K562 (cell line): ENCODE results near the gene ASB13. TPM values are rescaled to one million over a fixed set of nuclear protein-coding genes. Genes with fewer than 3 reads are reported as not detected.

Experiments used
- ARID1B ChIP-seq: fragments of 450-650 bp; IDR thresholded peaks from 2 replicates; pipeline ENCODE4 v1.6.1; 2016; ENCODE audit warnings: antibody characterized with exemption, mild to moderate bottlenecking, inconsistent platforms
- BACH1 ChIP-seq: fragments of 200-800 bp; sonication (Bioruptor generic); IDR thresholded peaks from 2 replicates; pipeline ENCODE4 v1.6.1; 2016; ENCODE audit warnings: missing genetic modification characterization, missing compliant biosample characterization
- CBX2 ChIP-seq: fragments of 200-600 bp; sonication (generic); IDR thresholded peaks from one replicate; pipeline ENCODE4 v1.6.1; 2012; ENCODE audit warnings: mild to moderate bottlenecking, low read length, inconsistent platforms; ENCODE audit not compliant: insufficient read depth, poor library complexity, severe bottlenecking
- E2F3 ChIP-seq: fragments of 250-450 bp; sonication (Bioruptor Pico); IDR thresholded peaks from 2 replicates; pipeline ENCODE4 v1.4.0; 2020; ENCODE audit warnings: mild to moderate bottlenecking
- GABPA ChIP-seq: fragments of 200-800 bp; sonication (Bioruptor generic); conservative IDR thresholded peaks from 2 replicates; pipeline ENCODE4 v1.6.1; 2016; ENCODE audit warnings: low read depth, missing genetic modification characterization, missing compliant biosample characterization
- GTF2B ChIP-seq: IDR thresholded peaks from 2 replicates; pipeline ENCODE4 v1.6.1; 2011; ENCODE audit not compliant: insufficient read length; ENCODE audit errors: extremely low read depth
- HEY1 ChIP-seq: fragments of 250-450 bp; sonication (Bioruptor Pico); IDR thresholded peaks from 2 replicates; pipeline ENCODE4 v1.5.0; 2020; ENCODE audit warnings: mild to moderate bottlenecking, moderate library complexity, borderline replicate concordance
- HOMEZ ChIP-seq: fragments of 250-450 bp; sonication (Bioruptor Pico); IDR thresholded peaks from 2 replicates; pipeline ENCODE4 v1.4.0; 2020; ENCODE audit warnings: mild to moderate bottlenecking, moderate library complexity
- MTA1 ChIP-seq: fragments of 450-650 bp; IDR thresholded peaks from 2 replicates; pipeline ENCODE4 v1.6.1; 2017; ENCODE audit warnings: borderline replicate concordance
- NCOA1 ChIP-seq: fragments of 450-650 bp; IDR thresholded peaks from 2 replicates; pipeline ENCODE4 v1.6.1; 2016; ENCODE audit warnings: low read depth
- NRF1 ChIP-seq, 2 experiments: fragments of 450-650 bp; IDR thresholded peaks in 1 of 2; conservative IDR thresholded peaks in 1 of 2; 2 replicates each; pipeline ENCODE4 v1.6.1; 2014; ENCODE audit warnings: mild to moderate bottlenecking in 2 of 2
- SMARCA5 ChIP-seq: fragments of 450-650 bp; IDR thresholded peaks from 2 replicates; pipeline ENCODE4 v1.6.1; 2016
- TRIM25 ChIP-seq: fragments of 450-650 bp; IDR thresholded peaks from 2 replicates; pipeline ENCODE4 v1.7.0; 2016; ENCODE audit warnings: borderline replicate concordance
- ZNF12 ChIP-seq: sonication (generic); formaldehyde crosslinking; IDR thresholded peaks from 2 replicates; pipeline ENCODE4 v1.4.0; 2020; ENCODE audit warnings: mild to moderate bottlenecking, missing genetic modification reagents
- ZNF395 ChIP-seq: fragments of 200-800 bp; sonication (Bioruptor generic); IDR thresholded peaks from 2 replicates; pipeline ENCODE4 v1.6.1; 2017; ENCODE audit warnings: missing genetic modification characterization, missing compliant biosample characterization
- ZNF512 ChIP-seq: IDR thresholded peaks from 2 replicates; pipeline ENCODE4 v1.6.1; 2016; ENCODE audit warnings: missing genetic modification characterization, missing compliant biosample characterization
- polyA plus RNA-seq, 8 experiments: library from polyadenylated mRNA; depleted of rRNA in 4 of 8; stranded (reverse) in 5 of 8; unstranded in 3 of 8; fragments of >200 nt; fragmentation: Nextera tagmentation in 2 of 8; fragmentation: Illumina TruSeq in 1 of 8; extraction: Ambion mirVana in 2 of 8; extraction: Trizol in 1 of 8; gene quantifications; 2 replicates each; pipeline versions ENCODE4 v1.2.1 to v1.2.3, GENCODE V29; 2011 to 2014; ENCODE audit warnings: inconsistent platforms in 1 of 8, missing spikeins in 1 of 8
- total RNA-seq, 7 experiments: library from RNA; depleted of rRNA in 6 of 7; stranded (reverse); fragments of >200 nt in 6 of 7; fragmentation: Illumina TruSeq in 2 of 7; extraction: Trizol in 2 of 7; gene quantifications; 2 replicates each; pipeline versions ENCODE4 v1.2.1 to v1.2.3, GENCODE V29; 2011 to 2021; ENCODE audit warnings: low replicate concordance in 1 of 7

ASB13 gene
- total and polyA plus RNA-seq, 9 of the 15 experiments (the other 6 are each of a cell fraction or from before 2014, with no cell fraction given) = 5.2 to 28.8 (median 16.9) TPM

GRCh38 chr10:5609952-5610616, 56.3 kb downstream of the ASB13 start (continued):
- TF ChIP-seq ZNF512 (tag) (peak; percentile 97; the same call in 1 of the 2 replicates), MTA1 (0 out of 2 replicates have a peak, but pooled peaks have one; percentile 27), TRIM25 (no peak), ZNF395 (CRISPR knock-in tag) (no peak), E2F3 (CRISPR knock-in tag) (no peak), GABPA (tag) (no peak), SMARCA5 (no peak), ZNF12 (CRISPR knock-in tag) (no peak), NRF1 (conservative IDR thresholded peaks at IDR 0.05 in 1 of 2, IDR thresholded peaks at IDR 0.05 in 1 of 2) (peak; percentile 63 to 66), CBX2 (no peak), GTF2B (no peak), HEY1 (CRISPR knock-in tag) (no peak), HOMEZ (CRISPR knock-in tag) (no peak), NCOA1 (no peak), ARID1B (0 out of 2 replicates have a peak, but pooled peaks have one; percentile 8), BACH1 (tag) (no peak)
